ENCODE results near the gene AGBL4. TPM values are rescaled to one million over a fixed set of nuclear protein-coding genes. Genes with fewer than 3 reads are reported as not detected.
A peak's percentile ranks its signal among the peaks of the same experiment; 100 is the strongest.

AGBL4 gene
- total and polyA plus RNA-seq, 2 of the 4 experiments (the other 2 are of a cell fraction): not detected

DNA sequence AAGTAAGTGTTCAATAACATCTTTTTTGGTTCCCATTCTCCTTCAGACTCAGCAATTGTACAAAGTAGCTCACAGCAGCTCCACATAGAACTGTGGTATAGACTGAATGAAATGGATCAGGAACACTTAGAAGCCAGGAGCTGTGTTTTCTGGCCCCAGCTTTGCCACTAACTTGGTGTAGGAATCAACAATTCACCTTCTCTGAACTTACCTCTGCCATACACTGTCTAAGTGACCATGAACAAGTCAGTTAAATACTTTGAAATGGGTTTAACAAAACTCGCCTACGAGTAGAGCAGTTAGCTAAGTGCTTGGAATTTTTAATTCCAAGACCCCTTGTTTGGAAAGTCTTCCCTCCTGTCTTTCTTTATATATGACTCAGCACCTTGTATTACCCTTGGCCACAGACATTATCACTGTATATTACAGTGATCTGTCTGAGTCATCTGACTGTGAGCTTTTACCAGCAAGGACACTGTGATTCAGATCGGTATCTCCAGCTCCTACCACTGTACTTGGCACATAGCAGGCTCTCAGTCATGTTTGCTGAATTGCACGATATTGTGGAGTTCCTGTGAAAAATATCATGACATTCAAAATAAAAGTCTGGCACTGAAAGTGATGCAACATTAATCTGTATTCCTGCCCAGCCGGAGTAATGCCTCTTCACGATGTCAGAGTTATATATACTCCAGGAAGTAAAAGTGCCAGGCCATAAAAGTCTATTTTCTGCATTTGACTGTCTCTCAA, 1145.4 kb downstream of the AGBL4 start:
- Histone ChIP-seq H3K9me1 (ENCODE audit: insufficient read depth, low read length) (no peaks in the 10 kb centered on the region), H3K4me3 (ENCODE audit: insufficient read depth, low read depth, low read length) (no peak overlapping the region), H3K14ac (replicated peaks; ENCODE audit: low read depth, low read length) (no peak overlapping the region), H3K79me1 (ENCODE audit: low read depth in 1 of 2, low read length in 2 of 2) (no peaks in the 10 kb centered on the region), H4K5ac (ENCODE audit: low read depth, low read length) (no peak overlapping the region), H2AFZ (replicated peaks; ENCODE audit: low read length, poor library complexity) (no peak overlapping the region), H2BK20ac (ENCODE audit: low read depth, low read length) (no peak overlapping the region), H3K36me3 (ENCODE audit: control insufficient read depth, insufficient read depth, low read length) (no peaks in the 10 kb centered on the region), H4K91ac (ENCODE audit: insufficient read depth, low read depth, low read length) (no peak overlapping the region), H2BK15ac (ENCODE audit: low read depth, low read length) (no peak overlapping the region), H3K56ac (ENCODE audit: extremely low read depth, insufficient read depth, low read length) (no peak overlapping the region), H3K27me3 (ENCODE audit: control insufficient read depth, insufficient read depth, low read length) (no peaks in the 10 kb centered on the region), H4K20me1 (ENCODE audit: insufficient read depth, low read length) (no peaks in the 10 kb centered on the region), H3K9me3 (ENCODE audit: control insufficient read depth, insufficient read depth, low read length) (peaks cover 6% of the 10 kb centered on the region; the same call in 1 of the 2 replicates), H4K8ac (ENCODE audit: low read depth in 2 of 2, low read length in 2 of 2) (no peak overlapping the region), H2AK5ac (ENCODE audit: low read depth, low read length) (no peak overlapping the region), H3K4me2 (ENCODE audit: low read depth, low read length) (no peak overlapping the region), H3K9ac (ENCODE audit: low read depth, low read length) (no peak overlapping the region), H3K23ac (ENCODE audit: low read depth, low read length) (no peak overlapping the region), H3K18ac (ENCODE audit: low read depth, low read length) (no peak overlapping the region), H3K4me1 (ENCODE audit: control insufficient read depth, insufficient read depth, low read length) (no peaks in the 10 kb centered on the region), H2BK5ac (ENCODE audit: low read depth, low read length, poor library complexity, severe bottlenecking) (no peak overlapping the region), H3K27ac (ENCODE audit: insufficient read depth, low read length) (no peak overlapping the region), H3K4ac (ENCODE audit: low read depth, low read length) (no peak overlapping the region), H2AK9ac (replicated peaks; ENCODE audit: low read depth, low read length, poor library complexity) (no peak overlapping the region), H2BK120ac (ENCODE audit: low read depth, low read length) (no peak overlapping the region)
- ATAC-seq (ENCODE audit: low read depth) (no peak), DNase-seq (peak; percentile 31)
- ChIA-PET CTCF (no interaction called here), POLR2A (ENCODE audit: unreplicated experiment) (no interaction called here)
- 0 out of 2 replicates have a peak, but pooled peaks have one; percentile 37 for TF ChIP-seq CEBPB (IDR thresholded peaks at IDR 0.05; ENCODE audit: low read depth, low read length)
- TF ChIP-seq, protein P1, sequence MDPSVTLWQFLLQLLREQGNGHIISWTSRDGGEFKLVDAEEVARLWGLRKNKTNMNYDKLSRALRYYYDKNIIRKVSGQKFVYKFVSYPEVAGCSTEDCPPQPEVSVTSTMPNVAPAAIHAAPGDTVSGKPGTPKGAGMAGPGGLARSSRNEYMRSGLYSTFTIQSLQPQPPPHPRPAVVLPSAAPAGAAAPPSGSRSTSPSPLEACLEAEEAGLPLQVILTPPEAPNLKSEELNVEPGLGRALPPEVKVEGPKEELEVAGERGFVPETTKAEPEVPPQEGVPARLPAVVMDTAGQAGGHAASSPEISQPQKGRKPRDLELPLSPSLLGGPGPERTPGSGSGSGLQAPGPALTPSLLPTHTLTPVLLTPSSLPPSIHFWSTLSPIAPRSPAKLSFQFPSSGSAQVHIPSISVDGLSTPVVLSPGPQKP (IDR thresholded peaks at IDR 0.05; ENCODE audit: borderline replicate concordance, low read depth, low read length): no peak
- no peak for TF ChIP-seq MAZ (IDR thresholded peaks at IDR 0.05; ENCODE audit: borderline replicate concordance, low read depth, low read length)
- no peak for TF ChIP-seq SMC3 (IDR thresholded peaks at IDR 0.05; ENCODE audit: low read depth, low read length)
- TF ChIP-seq NFE2L2 (IDR thresholded peaks at IDR 0.05; ENCODE audit: low read depth, low read length): peak; percentile 53; the same call in 1 of the 2 replicates
- intact Hi-C loops (cut with micrococcal nuclease) (no loop called here), dilution Hi-C loops (cut with HindIII; ENCODE audit: low sequenced_read_pairs, unreplicated experiment) (no loop called here), in situ Hi-C loops (cut with MboI; ENCODE audit: low sequenced_read_pairs) (no loop called here)
- WGBS, 2 experiments (ENCODE audit: extremely low coverage in 2 of 2, insufficient read length in 1 of 2): 70% methylated on average over 2 of the region's 6 CpGs; no CpG with 5 or more reads in 1 of the 2 experiments
- BruUV-seq (replicated peaks): no TSS peak
